KG1 (cell line): Measurements from ENCODE around the gene ZBTB34.
A peak's percentile ranks its signal among the peaks of the same experiment; 100 is the strongest.

Source experiments
- DNase-seq: peaks from one replicate; lab custom pipeline; 2025; lab: John Stamatoyannopoulos, UW

Gene ZBTB34

DNA sequence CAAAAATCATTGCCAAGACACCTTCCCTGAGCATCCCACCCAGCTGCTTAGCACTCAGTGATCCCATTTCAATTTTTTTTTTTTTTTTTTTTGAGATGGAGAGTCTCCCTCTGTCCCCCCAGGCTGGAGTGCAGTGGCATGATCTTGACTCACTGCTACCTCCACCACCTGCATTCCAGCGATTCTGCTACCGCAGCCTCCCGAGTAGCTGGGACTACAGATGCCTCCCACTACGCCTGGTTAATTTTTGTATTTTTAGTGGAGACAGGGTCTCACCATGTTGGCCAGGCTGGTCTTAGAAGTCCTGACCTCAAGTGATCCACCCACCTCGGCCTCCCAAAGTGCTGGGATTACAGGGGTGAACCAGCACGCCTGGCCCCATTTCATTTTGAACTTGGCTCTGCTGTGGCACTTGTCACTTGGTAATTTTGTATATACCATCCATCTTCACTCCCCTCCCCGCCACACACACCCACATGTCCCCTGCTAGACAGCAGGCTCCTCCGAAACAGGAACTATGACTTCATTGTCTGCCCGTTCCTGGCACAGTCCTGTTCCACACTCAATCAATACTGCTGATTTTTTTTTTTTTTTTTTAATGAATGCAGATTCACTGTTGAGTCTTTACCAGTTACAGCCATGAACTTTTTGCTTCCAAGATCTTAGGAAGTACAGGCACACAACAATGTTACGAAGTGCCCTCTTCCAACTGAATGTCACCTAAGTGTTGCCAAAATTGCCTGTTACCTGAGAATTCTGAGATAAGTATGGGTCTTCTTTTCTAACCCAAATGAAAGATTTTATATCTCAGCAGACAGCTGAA, 17.3 kb upstream of the ZBTB34 start:
- DNase-seq: no peak

DNA sequence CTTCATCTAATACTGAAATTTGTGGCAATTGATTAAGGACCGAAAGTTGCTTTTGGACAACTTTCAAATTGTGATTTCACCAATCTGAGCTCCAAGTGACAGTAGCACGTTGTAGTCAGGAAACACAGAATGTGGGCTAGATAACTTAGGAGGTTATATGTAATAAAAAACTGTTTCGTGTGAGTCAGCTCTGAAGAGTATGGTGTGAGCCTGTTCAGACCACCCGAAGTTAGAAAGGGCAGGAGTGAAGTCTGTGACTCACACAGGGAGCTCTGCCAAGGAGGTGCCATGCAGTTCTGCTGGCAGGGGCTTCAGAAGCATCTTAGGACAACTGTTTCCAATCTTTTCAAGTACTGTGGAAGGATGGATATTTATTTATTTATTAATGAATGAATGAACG, 16.4 kb upstream of the ZBTB34 start:
- DNase-seq: no peak

DNA sequence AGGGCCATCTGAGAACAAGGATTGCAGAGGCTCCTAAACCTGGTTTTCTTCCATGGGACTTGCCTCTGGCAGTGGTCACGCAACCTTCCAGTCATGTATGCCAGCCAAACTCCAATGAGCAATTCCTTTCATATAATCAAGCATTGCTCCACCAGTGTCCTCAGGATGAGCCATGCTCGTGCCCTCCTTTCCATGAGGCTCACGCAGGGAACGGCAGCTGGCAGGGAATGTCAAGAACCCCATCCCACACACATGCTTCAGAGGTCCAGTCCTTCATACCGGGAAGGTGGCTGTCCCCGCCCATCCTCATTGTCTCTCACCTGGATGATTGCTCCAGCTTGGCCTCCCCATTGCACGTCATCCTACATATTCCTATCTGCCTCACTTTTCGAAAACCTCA, 13.4 kb upstream of the ZBTB34 start:
- no peak for DNase-seq

DNA sequence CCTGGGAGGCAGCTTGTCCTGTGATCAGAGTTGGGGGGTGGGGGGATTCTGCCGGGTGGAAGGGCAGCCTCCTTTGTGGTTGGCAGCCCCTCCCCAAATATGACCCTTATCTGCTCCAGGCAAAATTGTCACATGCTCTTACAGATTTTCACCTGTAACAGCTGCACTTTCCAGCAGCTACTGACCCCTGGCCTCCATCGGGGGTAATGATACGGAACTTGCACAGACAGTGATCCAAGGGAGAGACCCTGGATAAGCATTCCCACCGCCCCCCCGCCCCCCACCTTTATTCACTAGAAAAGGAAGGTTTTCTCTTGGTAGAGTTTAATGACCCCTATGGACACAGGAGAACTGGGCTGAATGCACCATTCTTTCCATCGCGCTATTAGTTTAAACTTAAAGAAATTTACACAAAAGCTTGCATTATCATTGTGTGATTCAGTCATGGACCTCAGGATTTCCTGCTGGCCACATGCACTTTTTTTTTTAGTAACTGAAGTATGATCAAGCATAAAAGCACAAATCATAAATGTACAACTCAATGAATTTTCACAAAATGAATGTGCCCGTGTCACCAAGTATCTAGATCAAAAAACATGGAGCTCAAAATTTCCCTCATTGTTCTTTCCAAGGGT, 10.7 kb upstream of the ZBTB34 start:
- DNase-seq: no peak

DNA sequence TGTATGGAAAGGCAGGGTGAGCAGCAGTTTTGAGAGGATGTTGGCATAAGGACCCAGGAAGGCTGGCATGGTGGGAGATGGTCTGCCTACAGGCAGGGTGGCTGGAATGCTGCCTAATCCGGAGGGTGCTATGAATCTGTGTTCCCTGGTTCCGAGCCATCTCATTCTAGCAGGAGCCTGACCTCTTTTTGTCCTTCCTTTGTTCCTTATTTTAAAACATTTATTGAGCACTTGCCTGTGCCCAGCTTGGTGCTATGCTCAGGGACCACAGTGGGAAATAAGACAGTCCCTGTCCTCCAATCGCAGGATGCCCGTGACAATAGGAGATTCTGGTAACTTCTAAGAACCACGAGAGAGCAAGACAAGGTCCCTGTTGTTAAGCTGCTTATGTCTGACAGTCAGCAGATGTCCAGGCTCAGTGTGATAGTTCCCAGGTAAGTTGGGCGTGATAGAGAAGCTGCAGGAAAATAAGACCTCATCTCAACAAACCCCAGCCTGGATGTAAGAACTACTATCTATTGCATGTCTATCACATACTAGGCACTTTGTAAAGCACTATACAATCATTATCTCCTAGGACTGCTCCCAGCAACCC, 9.1 kb upstream of the ZBTB34 start:
- DNase-seq: no peak

DNA sequence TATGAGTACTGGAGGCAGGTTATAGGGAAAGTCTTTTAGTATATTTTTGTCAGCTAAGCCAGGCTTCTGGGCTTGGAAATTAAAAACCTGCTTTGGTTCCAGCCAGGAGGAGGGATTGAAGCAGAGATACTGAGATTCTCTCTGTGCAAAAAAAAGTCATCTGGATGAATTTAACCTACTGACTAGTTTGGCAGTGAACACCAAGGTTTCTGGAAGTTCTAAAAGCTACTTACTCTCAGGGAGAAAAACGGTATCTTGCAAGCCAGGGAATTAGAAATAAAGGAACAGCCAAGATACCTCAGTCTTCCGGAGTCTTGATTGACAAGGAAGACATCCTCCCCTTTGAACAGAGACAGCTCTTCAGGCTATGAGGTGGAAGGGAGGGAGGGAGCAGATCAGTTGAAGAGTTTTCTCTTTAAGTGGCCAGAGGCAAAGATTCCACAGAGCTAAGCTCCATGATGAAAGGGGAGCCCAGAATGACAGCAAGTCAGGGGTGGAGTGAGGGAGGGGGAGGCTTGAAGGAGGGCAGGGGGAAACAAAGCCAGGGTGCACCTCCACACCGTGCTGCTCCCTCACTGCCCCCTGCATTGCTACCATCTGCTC, 8.3 kb upstream of the ZBTB34 start:
- no peak for DNase-seq

DNA sequence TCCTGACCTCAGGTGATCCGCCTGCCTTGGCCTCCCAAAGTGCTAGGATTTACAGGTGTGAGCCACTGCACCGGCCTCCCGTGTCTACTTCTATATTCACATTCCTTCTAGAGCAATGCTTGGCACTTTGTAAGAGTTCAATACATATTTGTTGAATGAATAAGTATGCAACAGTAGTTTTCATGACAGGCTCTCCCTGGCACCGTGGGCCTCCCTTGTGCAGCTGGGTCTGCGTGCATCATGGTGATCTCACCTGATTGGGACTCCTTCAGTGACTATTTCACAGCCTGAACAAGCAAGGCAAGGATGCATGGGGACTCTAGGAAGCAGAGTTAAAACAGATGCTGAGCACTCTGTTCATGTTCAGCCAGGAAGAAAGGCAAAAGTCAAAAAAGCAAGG, 6.8 kb upstream of the ZBTB34 start:
- no peak for DNase-seq

DNA sequence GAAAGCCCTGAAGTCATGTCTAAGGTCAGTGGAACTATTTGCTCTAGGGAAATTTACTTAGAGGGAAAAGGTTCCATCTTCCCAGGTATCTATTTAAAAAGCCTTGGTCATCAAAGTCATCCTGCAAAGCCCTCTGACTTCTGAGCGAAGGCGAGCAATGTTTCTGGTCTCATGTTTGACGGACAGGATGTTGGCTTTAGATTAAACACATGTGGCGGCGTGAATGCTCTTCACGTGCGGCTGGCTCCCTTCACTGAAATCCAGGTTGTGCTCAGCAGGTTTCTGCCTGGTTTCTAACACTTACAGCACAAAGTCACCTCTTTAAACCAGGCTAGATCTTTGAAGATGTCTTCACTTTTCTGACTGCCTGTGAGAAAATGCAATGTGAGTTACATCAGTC, 5.7 kb upstream of the ZBTB34 start:
- no peak for DNase-seq

DNA sequence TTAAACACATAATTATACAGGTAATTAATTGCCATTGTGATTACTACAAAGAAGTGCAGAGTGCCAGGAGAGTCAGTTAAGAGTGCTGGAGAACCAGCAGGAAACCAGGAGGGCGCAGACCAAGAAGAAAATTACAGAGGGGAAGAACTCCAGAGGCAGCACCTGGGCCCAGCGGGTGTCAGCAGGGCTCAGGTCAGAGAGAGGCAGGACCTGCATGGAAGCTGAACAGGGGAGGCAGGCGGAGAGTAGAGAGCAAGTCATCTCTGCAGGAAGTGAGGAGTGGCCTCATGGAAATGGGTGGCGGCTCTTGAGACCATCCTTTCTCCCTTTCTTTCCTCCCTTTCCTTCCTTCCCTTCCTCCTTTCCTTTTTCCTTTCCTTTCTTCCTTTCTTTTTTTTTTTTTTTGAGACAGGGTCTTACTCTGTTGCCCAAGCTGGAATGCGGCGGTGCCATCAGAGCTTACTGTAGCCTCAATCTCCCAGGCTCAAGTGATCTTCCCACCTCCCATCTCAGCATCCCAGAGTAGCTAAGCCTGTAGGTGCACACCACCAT, 4.0 kb upstream of the ZBTB34 start:
- DNase-seq: no peak

DNA sequence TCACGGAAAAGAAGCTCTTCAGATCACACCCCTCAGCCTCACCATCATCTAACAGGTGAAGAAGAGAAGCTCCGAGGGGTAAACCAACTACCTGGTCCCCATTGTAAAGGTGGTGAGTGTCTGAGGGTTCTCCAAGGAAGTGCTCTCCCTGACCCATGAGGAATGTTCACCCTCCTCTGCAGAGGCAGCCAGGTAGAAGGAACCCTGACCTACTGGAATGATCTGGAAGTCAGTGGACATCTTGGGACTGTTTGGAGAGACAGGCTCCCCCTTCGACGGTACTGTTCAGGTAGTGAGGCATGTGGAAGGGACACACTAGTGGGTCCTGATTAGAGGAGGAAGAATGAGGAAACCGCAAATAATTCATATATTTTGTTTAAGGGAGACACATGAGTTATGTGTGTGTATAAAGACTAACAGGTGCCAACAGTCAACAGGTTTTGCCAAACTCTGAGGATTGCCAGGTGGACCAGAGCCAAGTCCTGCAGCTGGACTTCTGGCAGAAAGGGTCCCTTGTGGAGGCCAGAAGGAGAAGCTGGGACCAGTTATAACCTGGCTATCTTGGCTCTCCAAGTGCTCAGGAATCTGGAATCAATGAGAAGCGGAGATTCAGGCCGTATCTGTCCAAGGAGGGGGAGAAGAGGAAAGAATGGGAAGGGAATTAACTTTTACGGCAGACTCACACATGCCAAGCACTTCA, 3.0 kb upstream of the ZBTB34 start:
- DNase-seq: no peak

DNA sequence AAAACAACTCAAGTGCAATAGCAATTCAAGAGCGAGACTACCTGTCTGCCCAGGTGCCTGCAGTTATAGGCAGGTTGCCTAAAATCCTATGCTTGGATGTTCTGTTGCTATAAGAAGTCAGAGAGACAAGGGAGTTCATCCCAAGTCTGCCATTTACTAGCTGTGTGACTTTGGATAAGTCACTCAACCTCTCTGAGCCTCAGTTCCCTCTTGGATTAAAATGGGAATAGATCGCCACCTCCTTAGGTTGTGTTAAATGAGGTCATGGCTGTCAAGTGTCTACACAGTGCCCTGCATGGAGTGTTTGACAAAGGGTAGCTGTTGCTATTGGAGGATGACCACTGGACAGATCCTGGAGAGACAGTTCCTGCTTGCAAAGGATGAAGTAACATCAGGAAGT, 1.3 kb upstream of the ZBTB34 start:
- no peak for DNase-seq

DNA sequence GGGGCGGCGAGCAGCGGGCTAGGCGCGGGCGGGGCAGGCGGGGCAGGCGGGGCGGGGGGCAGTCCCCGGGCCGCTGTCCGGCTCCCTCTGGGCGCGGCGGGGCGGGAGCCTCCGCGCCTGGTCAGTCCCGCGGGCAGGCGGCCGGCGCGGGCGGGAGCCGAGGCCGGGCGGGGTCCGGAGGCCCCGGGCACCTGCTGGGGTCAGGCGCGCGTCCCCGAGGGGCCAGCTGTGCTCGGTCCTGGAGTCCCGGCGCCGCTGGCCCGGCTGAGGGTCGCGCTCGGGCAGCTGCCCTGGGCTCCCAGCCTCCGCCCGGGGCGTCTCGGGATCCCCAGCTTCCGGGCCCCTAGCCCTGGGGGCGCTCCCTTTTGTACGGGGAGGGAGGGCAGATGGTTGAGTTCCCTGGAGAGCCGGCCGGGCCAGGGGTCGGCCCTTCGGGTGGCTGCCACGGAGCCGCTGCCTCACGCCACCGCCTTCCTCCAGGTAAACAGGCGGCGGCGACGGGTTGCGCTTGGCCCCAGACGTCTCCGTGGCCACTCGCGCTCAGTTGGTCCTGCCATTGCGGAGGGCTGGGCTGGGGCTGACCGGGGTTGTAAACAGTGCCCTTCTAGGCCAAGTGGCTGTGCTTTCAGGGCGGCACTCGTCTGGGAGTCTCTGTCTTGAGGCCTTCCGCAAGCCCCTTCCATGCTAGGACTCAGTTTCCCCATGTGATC, 473 bp downstream of the ZBTB34 start:
- no peak for DNase-seq

DNA sequence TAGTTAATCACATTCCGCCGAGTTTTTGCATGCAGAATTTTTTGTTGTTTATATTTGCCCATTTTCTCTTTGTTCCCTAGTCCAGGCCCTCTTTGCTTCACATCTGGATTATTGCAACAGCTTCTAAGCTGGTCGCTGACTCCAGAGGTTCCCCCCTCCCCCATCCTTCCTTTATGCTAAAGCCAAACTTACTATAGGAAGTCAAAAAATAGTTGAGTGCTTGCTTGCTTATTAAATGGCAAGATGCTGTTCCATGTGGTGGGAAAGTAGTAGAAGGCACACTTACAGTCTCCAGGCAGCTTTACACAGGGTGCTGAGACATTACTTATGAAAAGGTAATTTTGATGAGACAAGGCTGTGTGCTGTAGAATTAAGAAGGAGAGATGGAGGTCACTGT, 1.3 kb downstream of the ZBTB34 start:
- DNase-seq: peak; percentile 45

DNA sequence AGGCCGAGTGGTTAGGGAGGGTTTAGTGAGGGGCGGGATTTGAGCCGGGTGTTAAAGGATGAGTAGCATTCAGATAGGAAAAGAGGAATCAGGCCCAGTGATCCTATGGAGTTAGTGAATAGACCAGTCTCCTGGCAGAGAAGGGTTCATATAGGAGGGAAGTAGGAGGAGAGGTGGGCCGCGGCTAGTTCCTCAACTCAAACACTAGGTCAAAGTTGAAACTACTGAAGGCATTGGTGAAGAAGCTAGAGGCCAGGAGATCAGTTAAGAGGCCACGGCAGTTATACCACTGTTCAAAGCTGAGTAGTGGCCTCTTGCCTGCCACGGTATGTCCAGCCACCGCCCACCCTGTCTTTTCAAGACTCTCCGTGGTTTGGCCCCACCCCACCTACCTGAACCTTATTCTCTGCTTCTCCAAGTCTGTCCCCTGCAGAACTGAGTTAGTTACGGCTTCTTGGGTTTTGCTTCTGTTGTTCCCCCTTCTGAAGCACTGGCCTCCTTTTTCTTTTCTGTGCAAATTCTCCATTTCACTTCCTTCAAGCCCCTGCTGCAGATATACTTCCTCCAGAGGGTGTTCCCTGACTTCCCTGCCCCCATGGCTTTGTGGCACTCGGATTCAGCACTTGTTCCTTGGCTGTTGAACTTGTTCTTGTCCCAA, 1.8 kb downstream of the ZBTB34 start:
- peak; percentile 48 for DNase-seq

DNA sequence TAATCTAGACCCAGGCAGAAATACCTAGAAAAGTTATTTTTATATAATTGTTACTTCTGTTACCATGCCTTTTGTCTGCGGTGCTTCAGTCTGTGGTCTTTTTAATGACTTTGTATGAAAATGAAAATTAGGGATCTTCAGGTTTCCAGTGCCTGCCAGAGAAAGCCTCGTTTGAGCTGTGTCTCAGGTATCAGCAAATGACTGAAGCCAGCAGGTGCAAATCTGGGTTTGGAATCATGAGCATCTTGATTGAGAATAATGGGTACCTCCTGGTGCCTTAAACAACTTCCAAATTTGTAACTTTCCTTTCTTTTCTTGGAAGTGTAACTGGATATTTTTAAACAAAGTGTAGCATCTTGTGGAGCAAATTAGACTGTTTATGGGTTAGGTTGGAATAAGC, 4.3 kb downstream of the ZBTB34 start:
- no peak for DNase-seq

DNA sequence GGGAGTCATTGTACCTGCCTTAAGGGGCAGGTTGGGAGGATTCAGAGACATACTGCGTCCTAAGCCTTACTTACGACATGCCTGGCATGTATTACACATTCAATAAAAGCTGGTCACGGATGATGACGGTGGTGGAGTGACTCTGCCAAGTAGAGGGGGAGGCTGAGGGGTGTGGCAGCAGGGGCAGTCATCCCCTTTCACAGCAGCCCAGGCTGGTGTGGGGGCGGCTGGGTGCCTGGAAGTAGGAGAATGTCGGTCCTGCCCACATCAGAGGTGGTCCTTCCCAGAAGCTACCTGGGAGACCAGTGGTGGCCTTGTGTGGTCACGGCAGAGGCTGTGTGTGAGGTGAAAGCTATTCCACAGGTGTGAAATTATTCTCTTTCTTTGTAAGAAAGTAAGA, 8.9 kb downstream of the ZBTB34 start:
- DNase-seq: no peak

DNA sequence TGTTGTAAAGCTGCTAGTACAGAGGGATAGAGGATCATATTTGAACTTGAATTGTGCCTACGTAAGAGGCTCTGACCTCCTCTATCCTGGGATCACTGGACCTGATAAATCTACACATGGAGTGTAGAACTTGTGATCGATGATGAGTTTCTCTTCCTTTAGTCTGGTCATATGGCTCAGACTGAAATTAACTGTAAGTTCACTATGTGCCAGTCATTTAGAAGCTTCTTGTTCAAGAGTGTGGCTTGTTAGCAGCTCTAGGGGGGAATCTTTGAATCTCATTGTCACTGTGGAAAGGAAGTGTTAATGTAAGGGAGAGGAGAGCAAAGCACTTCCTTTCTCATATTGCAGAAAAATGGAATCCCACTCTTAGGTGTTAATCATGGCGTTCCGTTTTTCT, 12.1 kb downstream of the ZBTB34 start:
- no peak for DNase-seq

DNA sequence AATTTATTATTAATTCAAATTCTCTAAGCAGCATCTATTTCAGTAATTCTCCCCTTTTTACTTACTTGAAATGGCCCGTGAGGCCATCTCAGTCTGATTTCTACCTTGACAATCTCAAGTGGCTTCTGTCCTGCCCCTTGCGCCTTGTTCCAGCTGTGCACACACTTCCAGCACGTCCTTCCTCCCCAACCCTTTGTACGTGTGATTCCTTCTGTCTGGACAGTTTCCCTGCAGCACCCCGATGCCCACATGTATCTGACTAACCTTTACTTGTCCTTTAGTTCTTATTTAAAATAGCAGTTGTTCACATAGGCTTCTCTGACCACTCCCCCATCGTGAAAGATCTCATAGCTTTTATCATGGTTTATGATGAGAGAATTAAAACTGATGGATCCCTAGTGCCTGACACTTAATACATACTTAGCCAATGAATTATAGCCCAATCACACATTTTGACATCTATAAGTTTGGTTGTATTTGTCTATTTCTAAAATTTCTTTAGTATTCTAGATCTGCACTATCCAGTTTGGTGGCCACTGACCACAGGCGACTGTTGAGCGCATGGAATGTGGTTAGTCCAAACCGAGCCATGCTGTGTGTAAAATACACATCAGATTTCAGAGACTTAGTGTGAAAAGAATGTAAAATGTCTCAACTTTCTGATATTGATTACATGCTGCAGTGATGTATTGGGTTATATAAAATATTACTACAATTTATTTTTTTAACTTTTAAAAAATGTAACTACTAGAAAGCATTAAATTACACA, 14.3 kb downstream of the ZBTB34 start:
- no peak for DNase-seq

DNA sequence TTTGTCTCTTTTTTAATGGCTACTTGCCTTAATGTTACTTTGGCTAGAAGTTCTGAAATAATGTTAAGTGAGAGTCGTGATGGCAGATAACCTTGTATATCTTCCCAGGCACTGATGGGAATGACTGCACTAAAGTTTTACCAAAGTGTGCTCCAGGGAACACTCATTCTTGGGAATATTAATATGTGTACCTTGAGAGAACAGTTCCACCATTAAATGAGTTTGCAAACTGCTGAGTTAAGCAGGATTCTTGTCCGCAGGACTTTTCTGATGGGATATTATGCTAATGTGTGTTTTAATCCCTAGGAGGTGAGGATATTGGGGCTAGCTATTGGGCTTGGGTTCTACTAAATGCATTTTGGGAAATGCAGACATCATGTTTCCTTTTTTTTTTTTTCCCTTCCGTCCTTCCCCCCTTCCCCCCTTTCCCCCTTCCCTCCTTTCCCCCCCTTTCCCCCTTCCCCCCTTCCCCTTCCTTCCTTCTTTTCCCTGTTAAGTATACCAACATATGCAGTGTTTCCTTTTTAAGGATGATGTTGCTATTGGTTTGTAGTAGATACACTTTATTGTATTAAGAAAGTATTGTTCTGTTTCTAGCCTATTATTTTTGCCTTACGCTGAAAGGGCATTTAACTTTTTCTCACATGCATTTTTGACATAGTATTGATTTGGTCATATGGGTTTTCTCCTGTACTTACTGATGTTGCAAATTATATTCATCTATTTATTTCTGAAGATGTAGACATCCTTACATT, 15.5 kb downstream of the ZBTB34 start:
- DNase-seq: no peak
